ENCODE results near the gene CYBA. TPM values are rescaled to one million over a fixed set of nuclear protein-coding genes. Genes with fewer than 3 reads are reported as not detected.

The CYBA gene
- total and polyA plus RNA-seq, 2 of the 13 experiments (the other 11 are each of a cell fraction or from before 2014, with no cell fraction given) = 196 to 250 TPM

DNA sequence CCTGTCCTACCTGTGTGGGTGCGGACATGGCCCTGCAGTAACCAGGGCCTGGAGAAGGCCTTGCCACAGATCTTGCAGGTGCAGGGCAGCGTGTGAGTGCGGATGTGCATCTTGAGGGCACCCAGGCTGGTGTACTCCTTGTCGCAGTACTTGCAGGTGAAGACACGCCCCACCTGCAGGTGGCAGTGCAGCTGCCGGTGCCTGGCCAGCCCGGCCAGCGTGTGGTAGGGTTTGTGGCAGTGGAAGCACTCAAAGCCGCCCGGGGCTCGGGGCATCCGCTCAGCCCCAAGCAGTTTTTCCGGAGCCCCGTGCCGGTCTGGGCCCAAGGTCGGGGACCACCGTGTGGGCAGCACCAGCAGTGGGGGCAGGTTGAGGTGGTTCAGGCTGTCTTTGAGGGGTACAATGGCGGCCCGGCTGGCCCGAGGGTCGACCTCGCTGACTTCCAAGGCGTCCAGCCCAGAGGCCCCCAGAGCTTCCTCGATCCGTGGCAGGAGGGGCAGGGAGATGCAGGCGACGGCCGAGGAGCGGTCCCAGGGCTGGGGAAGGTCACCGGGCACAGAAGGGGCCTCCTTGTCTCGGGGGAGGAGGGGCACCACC lies 30.3 kb upstream of the CYBA start (continued):
- TF ChIP-seq, protein P1, sequence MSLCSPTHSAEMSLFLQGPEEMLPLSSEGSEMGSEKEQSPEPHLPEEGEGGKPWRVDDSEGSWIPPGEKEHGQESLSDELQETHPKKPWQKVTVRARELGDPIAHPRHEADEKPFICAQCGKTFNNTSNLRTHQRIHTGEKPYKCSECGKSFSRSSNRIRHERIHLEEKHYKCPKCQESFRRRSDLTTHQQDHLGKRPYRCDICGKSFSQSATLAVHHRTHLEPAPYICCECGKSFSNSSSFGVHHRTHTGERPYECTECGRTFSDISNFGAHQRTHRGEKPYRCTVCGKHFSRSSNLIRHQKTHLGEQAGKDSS (CRISPR knock-in tag; IDR thresholded peaks at IDR 0.05; ENCODE audit: borderline replicate concordance, low read depth) = no peak
- TF ChIP-seq ZNF773 (CRISPR knock-in tag; IDR thresholded peaks at IDR 0.05; ENCODE audit: borderline replicate concordance) (no peak), AKAP8 (CRISPR knock-in tag; IDR thresholded peaks at IDR 0.05) (peak; percentile 50; the same call in 1 of the 2 replicates), ZNF44 (CRISPR knock-in tag; IDR thresholded peaks at IDR 0.05) (no peak), ZNF777 (CRISPR knock-in tag; IDR thresholded peaks at IDR 0.05) (no peak), NFE2 (CRISPR knock-in tag; IDR thresholded peaks at IDR 0.05) (no peak), ZNF260 (CRISPR knock-in tag; IDR thresholded peaks at IDR 0.05; ENCODE audit: borderline replicate concordance, low read depth) (0 out of 2 replicates have a peak, but pooled peaks have one; percentile 78), ARNTL (CRISPR knock-in tag; IDR thresholded peaks at IDR 0.05) (no peak), REPIN1 (CRISPR knock-in tag; IDR thresholded peaks at IDR 0.05; ENCODE audit: borderline replicate concordance, low read depth) (no peak; the same call in 1 of the 2 replicates), CBX1 (IDR thresholded peaks at IDR 0.05; ENCODE audit: low read depth) (peak; percentile 46), ATF7 (IDR thresholded peaks at IDR 0.05) (no peak), ATF7 (CRISPR knock-in tag; IDR thresholded peaks at IDR 0.05) (no peak)
- TF ChIP-seq, protein P2, sequence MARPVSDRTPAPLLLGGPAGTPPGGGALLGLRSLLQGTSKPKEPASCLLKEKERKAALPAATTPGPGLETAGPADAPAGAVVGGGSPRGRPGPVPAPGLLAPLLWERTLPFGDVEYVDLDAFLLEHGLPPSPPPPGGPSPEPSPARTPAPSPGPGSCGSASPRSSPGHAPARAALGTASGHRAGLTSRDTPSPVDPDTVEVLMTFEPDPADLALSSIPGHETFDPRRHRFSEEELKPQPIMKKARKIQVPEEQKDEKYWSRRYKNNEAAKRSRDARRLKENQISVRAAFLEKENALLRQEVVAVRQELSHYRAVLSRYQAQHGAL (CRISPR knock-in tag; IDR thresholded peaks at IDR 0.05; ENCODE audit: not compliant biosample characterization) = no peak
- TF ChIP-seq, protein P3, sequence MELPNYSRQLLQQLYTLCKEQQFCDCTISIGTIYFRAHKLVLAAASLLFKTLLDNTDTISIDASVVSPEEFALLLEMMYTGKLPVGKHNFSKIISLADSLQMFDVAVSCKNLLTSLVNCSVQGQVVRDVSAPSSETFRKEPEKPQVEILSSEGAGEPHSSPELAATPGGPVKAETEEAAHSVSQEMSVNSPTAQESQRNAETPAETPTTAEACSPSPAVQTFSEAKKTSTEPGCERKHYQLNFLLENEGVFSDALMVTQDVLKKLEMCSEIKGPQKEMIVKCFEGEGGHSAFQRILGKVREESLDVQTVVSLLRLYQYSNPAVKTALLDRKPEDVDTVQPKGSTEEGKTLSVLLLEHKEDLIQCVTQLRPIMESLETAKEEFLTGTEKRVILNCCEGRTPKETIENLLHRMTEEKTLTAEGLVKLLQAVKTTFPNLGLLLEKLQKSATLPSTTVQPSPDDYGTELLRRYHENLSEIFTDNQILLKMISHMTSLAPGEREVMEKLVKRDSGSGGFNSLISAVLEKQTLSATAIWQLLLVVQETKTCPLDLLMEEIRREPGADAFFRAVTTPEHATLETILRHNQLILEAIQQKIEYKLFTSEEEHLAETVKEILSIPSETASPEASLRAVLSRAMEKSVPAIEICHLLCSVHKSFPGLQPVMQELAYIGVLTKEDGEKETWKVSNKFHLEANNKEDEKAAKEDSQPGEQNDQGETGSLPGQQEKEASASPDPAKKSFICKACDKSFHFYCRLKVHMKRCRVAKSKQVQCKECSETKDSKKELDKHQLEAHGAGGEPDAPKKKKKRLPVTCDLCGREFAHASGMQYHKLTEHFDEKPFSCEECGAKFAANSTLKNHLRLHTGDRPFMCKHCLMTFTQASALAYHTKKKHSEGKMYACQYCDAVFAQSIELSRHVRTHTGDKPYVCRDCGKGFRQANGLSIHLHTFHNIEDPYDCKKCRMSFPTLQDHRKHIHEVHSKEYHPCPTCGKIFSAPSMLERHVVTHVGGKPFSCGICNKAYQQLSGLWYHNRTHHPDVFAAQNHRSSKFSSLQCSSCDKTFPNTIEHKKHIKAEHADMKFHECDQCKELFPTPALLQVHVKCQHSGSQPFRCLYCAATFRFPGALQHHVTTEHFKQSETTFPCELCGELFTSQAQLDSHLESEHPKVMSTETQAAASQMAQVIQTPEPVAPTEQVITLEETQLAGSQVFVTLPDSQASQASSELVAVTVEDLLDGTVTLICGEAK (IDR thresholded peaks at IDR 0.05) = no peak
- TF ChIP-seq, protein P3 (CRISPR knock-in tag; IDR thresholded peaks at IDR 0.05) = no peak
- TF ChIP-seq, protein P4, sequence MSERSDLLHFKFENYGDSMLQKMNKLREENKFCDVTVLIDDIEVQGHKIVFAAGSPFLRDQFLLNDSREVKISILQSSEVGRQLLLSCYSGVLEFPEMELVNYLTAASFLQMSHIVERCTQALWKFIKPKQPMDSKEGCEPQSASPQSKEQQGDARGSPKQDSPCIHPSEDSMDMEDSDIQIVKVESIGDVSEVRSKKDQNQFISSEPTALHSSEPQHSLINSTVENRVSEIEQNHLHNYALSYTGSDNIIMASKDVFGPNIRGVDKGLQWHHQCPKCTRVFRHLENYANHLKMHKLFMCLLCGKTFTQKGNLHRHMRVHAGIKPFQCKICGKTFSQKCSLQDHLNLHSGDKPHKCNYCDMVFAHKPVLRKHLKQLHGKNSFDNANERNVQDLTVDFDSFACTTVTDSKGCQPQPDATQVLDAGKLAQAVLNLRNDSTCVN (CRISPR knock-in tag; IDR thresholded peaks at IDR 0.05; ENCODE audit: borderline replicate concordance) = no peak
